GM12892 (cell line): ENCODE measurements around the gene PHIP.

Experiments used
- POLR2A ChIP-seq: IDR thresholded peaks from 2 replicates; pipeline ENCODE4 v1.6.1; 2011; ENCODE audit warnings: low read depth, low read length, control low read depth
- POLR2AphosphoS5 ChIP-seq: IDR thresholded peaks from 2 replicates; pipeline ENCODE4 v1.6.1; 2011; ENCODE audit warnings: low read depth, low read length, control low read depth
- TAF1 ChIP-seq: IDR thresholded peaks from 2 replicates; pipeline ENCODE4 v1.6.1; 2011; ENCODE audit warnings: low read depth, mild to moderate bottlenecking, control low read depth, low read length, borderline replicate concordance

GRCh38 chr6:79047072-79047471 lies 31.0 kb downstream of the PHIP start:
- TF ChIP-seq POLR2A (no peak), POLR2AphosphoS5 (no peak), TAF1 (no peak)
